Activated T-cell treated with anti-CD3 and anti-CD28 coated beads, Interleukin-2, amount 50 U/mL, for 72 hours (primary cell): ENCODE data around the gene STK32C. TPM values are rescaled to one million over a fixed set of nuclear protein-coding genes. Genes with fewer than 3 reads are reported as not detected.
"Not testable (repeated sequence)": the region's sequence is repeated elsewhere in the genome, so short reads cannot be mapped to it uniquely, and the experiment has no call there.

Experiments
- ATAC-seq, 2 donors: fragments of 150-1000 bp; cut with Tn5 transposase; replicated peaks in 1 of 2; 2 replicates each; pipeline ENCODE4 v1.10.0; 2021; ENCODE audit warnings: moderate library complexity in 2 of 2, mild to moderate bottlenecking in 1 of 2
- DNase-seq, 2 donors: peaks; one replicate each; pipeline ENCODE4 v3.0.0; 2021 to 2022; ENCODE audit warnings: mixed read lengths in 1 of 2
- H3K27ac Mint-ChIP-seq: one replicate; pipeline ENCODE4 v1.8.0; 2022; ENCODE audit warnings: mild to moderate bottlenecking, moderate library complexity, mixed read lengths
- H3K27me3 Mint-ChIP-seq: one replicate; pipeline ENCODE4 v1.8.0; 2022; ENCODE audit warnings: low read depth, mixed read lengths
- H3K36me3 Mint-ChIP-seq, 2 donors: one replicate each; pipeline ENCODE4 v1.8.0; 2022; ENCODE audit warnings: mixed read lengths in 2 of 2, mild to moderate bottlenecking in 1 of 2; ENCODE audit not compliant: insufficient read depth in 2 of 2
- H3K4me1 Mint-ChIP-seq: one replicate; pipeline ENCODE4 v1.8.0; 2022; ENCODE audit warnings: low read depth, mixed read lengths
- H3K4me3 Mint-ChIP-seq, 2 donors: one replicate each; pipeline ENCODE4 v1.8.0; 2022; ENCODE audit warnings: mild to moderate bottlenecking in 2 of 2, mixed read lengths in 2 of 2, moderate library complexity in 2 of 2
- H3K9me3 Mint-ChIP-seq, 2 donors: one replicate each; pipeline ENCODE4 v1.8.0; 2022; ENCODE audit warnings: mixed read lengths in 2 of 2
- total RNA-seq, 2 donors: library from RNA; stranded (reverse); gene quantifications; one replicate each; pipeline ENCODE4 v1.2.3, GENCODE V29; 2022

The STK32C gene
- total RNA-seq, 2 donors from 2014 or later, result 17.2 to 22.7 TPM

DNA sequence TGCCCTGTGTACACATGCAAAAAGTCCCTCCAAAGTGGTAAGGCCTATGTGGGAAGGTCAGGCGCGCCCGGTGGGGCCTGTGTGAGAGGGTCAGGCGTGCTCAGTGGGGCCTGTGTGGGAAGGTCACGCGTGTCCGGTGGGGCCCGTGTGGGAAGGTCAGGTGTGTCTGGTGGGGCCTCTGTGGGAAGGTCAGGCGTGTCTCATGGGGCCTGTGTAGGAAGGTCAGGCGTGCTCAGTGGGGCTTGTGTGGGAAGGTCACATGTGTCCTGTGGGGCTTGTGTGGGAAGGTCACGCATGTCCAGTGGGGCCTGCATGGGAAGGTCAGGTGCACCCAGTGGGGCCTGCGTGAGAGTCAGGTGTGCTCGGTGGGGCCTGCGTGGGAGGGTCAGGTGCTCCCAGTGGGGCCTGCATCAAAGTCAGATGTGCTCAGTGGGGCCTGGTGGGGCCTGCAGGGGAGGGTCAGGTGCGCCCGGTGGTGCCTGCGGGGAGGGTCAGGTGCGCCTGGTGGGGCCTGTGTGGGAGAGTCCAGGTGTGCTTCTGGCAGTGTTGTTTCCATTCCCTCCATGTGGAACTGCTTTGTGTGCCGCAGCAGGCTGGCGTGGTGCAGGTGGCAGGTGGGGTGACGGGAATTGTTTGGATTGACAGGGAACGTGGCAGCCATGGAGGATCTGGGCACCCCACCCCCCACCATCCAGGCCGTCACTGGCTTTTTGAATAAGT is 39.6 kb upstream of the STK32C start:
- Mint-ChIP-seq H3K27me3 (no peaks in the 10 kb centered on the region), H3K9me3 (no peaks in the 10 kb centered on the region), H3K4me3 (no peak overlapping the region), H3K4me1 (no peaks in the 10 kb centered on the region), H3K36me3 (peaks cover 2 to 5% of the 10 kb centered on the region in 2 donors), H3K27ac (no peak overlapping the region)
- ATAC-seq (no peak), DNase-seq (no peak)

DNA sequence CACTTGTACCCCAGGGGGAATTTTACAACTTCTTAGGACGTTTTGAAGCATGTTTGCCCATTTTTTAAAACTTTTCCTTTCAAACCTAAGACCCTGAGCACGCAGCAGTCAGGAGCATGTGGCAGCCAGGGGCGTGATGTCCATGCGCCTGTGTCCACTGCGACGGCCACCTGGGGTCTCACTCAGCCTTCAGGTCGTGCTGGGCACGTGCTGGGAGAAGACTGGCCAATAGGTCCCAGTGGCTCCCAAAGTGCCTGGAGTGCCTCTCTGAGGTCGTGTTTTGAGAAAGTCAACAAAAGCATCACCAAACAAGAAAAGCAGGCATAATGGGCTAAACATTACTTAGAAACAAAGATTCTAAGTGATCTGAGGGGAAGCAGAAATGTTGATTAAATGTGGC is 39.1 kb upstream of the STK32C start:
- DNase-seq (no peak), ATAC-seq (no peak)
- no peaks in the 10 kb centered on the region for H3K4me1 Mint-ChIP-seq
- H3K9me3 Mint-ChIP-seq, result peaks cover 0 to 1% of the 10 kb centered on the region in 2 donors
- H3K27ac Mint-ChIP-seq, result no peak overlapping the region
- H3K27me3 Mint-ChIP-seq, result no peaks in the 10 kb centered on the region
- no peak overlapping the region for H3K4me3 Mint-ChIP-seq
- peaks cover 2 to 9% of the 10 kb centered on the region in 2 donors for H3K36me3 Mint-ChIP-seq

DNA sequence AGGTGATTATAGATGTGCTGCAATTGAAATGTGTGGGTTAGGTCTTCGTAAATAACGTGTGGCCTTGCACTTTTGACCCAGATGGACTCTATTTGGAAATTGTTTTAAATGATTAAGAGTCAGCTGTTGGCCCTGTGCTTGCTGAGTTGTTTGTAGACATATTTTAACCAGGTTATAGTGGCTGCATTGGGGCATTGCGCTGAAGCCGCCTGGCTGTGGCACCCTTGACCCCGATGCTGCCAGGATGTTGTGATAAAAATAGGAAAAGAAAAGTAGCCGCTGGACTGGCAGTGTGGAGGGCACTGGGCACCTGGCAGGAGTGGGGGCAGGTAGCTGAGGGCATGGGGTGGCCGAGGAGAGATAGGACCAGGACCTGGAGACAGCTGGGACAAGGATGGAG is 37.6 kb upstream of the STK32C start:
- H3K27ac Mint-ChIP-seq, result no peak overlapping the region

DNA sequence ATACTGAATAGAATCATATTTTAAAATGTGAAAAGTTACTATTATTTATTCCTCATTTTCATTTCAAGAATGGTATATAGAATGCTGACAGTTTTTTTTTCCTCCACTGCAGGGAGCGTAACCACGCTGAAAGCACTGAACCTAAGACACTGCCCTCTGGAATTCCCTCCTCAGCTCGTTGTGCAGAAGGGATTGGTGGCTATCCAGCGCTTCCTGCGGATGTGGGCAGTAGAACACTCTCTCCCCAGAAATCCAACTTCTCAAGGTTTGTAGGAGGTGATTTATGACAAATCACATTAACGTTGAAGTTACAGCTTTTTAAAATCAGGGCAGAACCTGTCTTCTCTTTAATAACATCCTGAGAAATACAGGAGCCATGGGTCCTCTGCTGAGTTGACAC is 36.6 kb upstream of the STK32C start:
- DNase-seq, result no peak
- peaks cover 2 to 10% of the 10 kb centered on the region in 2 donors for H3K36me3 Mint-ChIP-seq
- H3K27me3 Mint-ChIP-seq, result no peaks in the 10 kb centered on the region
- H3K4me3 Mint-ChIP-seq, result no peak overlapping the region
- H3K4me1 Mint-ChIP-seq, result no peaks in the 10 kb centered on the region
- H3K9me3 Mint-ChIP-seq, result peaks cover 0 to 1% of the 10 kb centered on the region in 2 donors
- no peak for ATAC-seq
- H3K27ac Mint-ChIP-seq, result no peak overlapping the region

More for the DNA sequence above, 37.6 kb upstream of the STK32C start:
- Mint-ChIP-seq H3K9me3 (peaks cover 0 to 1% of the 10 kb centered on the region in 2 donors), H3K4me1 (no peaks in the 10 kb centered on the region), H3K27me3 (no peaks in the 10 kb centered on the region), H3K36me3 (peaks cover 2 to 10% of the 10 kb centered on the region in 2 donors), H3K4me3 (no peak overlapping the region)
- ATAC-seq (no peak), DNase-seq (no peak)

DNA sequence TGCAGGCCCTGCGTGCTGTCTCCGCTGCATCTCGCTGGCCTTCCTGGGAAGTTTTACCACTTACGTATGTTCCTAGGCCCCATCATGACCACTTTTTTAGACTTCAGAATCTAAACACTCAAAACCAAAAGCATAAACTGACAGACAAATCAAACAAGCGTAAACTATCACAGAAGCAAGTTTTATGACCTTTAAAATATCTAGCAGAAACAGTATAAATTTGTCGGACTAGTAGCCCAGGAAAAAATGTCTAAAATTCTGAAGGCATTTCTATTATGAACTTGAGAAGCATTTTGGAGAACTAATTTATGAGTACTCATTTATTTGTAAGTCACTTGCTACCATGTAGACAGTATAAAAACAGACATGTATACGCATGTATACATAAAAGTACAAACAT is 34.8 kb upstream of the STK32C start:
- peaks cover 2 to 10% of the 10 kb centered on the region in 2 donors for H3K36me3 Mint-ChIP-seq
- no peak for ATAC-seq
- no peaks in the 10 kb centered on the region for H3K27me3 Mint-ChIP-seq
- H3K9me3 Mint-ChIP-seq, result peaks cover 0 to 1% of the 10 kb centered on the region in 2 donors
- no peak overlapping the region for H3K27ac Mint-ChIP-seq
- H3K4me3 Mint-ChIP-seq, result no peak overlapping the region
- peaks cover 3% of the 10 kb centered on the region for H3K4me1 Mint-ChIP-seq
- no peak for DNase-seq

DNA sequence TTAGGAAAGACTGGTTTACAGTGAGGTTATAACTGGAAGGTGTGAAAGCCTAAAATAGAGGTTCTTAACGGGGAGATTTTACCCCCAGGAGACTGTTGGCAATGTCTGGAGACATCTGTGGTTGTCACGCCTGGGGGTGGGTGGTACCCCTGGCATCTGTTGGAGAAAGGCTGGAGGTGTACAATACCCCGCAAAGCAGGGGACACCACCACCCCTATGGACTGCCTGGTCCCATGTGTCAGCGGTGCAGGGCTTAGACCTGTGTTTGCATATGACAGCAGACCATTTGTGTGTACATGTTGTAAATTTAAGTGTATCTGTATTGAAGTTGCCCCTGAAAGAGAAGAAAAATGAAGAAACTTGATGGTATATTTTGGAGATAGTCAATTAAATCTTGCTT is 34.0 kb upstream of the STK32C start:
- no peak overlapping the region for H3K27ac Mint-ChIP-seq
- H3K27me3 Mint-ChIP-seq, result no peaks in the 10 kb centered on the region
- DNase-seq, result no peak
- ATAC-seq, result no peak
- peaks cover 0 to 1% of the 10 kb centered on the region in 2 donors for H3K9me3 Mint-ChIP-seq
- peaks cover 2 to 10% of the 10 kb centered on the region in 2 donors for H3K36me3 Mint-ChIP-seq
- no peak overlapping the region for H3K4me3 Mint-ChIP-seq
- peaks cover 11% of the 10 kb centered on the region for H3K4me1 Mint-ChIP-seq

DNA sequence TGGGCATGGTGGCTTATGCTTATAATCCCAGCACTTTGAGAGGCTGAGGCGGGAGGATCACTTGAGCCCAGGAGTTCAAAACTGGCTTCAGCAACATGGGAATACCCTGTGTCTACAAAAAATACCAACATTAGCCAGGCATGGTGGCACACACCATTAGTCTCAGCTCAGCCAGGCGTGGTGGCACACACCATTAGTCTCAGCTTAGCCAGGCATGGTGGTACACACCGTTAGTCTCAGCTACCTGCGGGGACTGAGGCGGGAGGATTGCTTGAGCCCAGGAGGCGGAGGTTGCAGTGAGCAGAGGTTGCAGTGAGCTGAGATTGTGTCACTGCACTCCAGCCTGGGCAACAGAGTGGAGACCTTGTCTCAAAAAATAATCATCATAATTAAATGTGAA is 33.3 kb upstream of the STK32C start:
- Mint-ChIP-seq H3K36me3 (peaks cover 2 to 10% of the 10 kb centered on the region in 2 donors), H3K4me3 (no peak overlapping the region), H3K9me3 (peaks cover 0 to 1% of the 10 kb centered on the region in 2 donors), H3K27me3 (no peaks in the 10 kb centered on the region), H3K27ac (no peak overlapping the region), H3K4me1 (peaks cover 19% of the 10 kb centered on the region)
- DNase-seq, result no peak
- no peak for ATAC-seq

DNA sequence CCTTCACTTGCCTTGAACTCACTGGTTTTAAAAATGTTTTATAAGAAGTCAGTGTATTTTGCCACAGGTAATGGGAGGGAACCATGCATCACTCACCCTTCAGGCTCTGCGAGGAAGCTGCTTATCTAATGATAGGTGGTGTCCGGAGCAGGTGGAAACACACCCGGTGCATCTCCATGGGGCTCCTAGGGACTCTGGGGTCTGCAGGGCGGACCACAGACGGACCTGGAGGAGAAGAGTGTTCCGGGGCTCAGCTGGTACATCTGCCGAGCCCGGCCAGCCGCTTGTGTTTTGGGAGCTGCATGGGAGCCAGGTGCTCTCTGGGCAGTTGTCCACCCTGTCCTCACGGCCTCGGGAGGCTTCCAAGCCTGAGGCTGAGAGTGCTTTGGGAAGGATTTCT is 31.5 kb upstream of the STK32C start:
- ATAC-seq (no peak), DNase-seq (no peak)
- H3K4me3 Mint-ChIP-seq, result no peak overlapping the region
- peaks cover 0 to 1% of the 10 kb centered on the region in 2 donors for H3K9me3 Mint-ChIP-seq
- no peaks in the 10 kb centered on the region for H3K27me3 Mint-ChIP-seq
- peaks cover 2 to 10% of the 10 kb centered on the region in 2 donors for H3K36me3 Mint-ChIP-seq
- no peak overlapping the region for H3K27ac Mint-ChIP-seq
- H3K4me1 Mint-ChIP-seq, result peaks cover 21% of the 10 kb centered on the region

DNA sequence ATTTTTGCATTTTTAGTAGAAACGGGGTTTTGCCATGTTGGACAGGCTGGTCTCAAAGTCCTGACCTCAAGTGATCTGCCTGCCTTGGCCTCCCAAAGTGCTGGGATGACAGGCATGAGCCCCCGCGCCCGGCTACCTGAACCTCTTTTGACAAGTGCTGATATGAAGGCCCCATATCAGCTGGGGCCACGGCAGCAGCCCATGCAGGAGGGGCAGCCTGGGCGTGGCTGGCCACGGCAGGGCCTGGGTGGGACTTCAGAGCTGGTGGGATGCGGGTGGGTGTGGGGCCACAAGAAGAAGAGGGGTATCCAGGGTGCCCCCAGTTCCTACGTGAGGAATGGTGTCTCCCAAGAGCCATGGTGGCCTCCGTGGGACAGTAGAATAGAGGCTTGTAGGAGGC is 31.1 kb upstream of the STK32C start:
- DNase-seq (no peak), ATAC-seq (no peak)
- Mint-ChIP-seq H3K36me3 (peaks cover 2 to 7% of the 10 kb centered on the region in 2 donors), H3K4me3 (no peak overlapping the region), H3K9me3 (peaks cover 0 to 1% of the 10 kb centered on the region in 2 donors), H3K27me3 (no peaks in the 10 kb centered on the region), H3K4me1 (peaks cover 21% of the 10 kb centered on the region), H3K27ac (no peak overlapping the region)

DNA sequence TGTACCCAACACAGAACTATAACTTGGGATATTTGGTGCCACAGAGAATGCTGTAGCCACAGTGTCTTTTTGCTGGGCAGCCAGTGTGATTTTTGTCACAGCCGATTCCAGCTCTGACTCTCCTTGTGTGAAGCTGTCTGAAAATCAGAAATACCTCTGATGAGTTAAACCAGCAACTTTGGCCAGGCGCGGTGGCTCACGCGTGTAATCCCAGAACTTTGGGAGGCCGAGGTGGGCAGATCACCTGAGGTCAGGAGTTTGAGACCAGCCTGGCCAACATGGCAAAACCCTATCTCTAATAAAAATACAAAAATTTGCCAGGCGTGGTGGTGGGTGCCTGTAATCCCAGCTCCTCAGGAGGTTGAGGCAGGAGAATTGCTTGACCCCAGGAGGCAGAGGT is 30.1 kb upstream of the STK32C start:
- Mint-ChIP-seq H3K4me3 (peak overlapping the region; percentile 81 to 89), H3K27ac (peak overlapping the region; percentile 77)

DNA sequence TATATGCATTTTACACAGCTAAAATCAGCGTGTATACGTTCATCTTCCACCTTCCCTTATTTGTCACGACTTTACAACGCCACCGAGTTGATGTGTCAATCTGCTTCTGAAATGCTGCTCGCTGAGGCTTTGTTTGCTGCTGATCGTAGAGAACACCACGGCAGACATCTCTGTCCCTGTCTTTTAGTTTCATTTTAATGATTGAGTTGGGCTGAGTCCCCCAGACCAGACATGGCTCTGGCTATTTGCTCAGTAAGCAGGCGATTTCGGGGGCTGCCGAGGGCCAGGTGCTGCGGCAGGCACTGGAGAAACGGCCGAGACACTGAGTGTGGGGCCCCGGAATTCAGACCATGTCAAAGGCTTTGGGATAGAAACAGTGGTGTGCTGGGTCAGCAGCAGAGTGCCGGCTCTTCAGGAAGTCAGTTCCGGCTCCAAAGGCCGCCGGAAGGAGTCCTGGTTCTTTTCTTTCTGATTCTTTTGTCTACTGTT is 29.2 kb upstream of the STK32C start:
- Mint-ChIP-seq H3K4me3 (peak overlapping the region; percentile 81 to 89), H3K27ac (peak overlapping the region; percentile 87)

More for the DNA sequence above, 30.1 kb upstream of the STK32C start:
- H3K4me1 Mint-ChIP-seq, result peaks cover 30% of the 10 kb centered on the region
- not testable (repeated sequence) for H3K36me3 Mint-ChIP-seq, ATAC-seq, DNase-seq, H3K9me3 Mint-ChIP-seq, H3K27me3 Mint-ChIP-seq

DNA sequence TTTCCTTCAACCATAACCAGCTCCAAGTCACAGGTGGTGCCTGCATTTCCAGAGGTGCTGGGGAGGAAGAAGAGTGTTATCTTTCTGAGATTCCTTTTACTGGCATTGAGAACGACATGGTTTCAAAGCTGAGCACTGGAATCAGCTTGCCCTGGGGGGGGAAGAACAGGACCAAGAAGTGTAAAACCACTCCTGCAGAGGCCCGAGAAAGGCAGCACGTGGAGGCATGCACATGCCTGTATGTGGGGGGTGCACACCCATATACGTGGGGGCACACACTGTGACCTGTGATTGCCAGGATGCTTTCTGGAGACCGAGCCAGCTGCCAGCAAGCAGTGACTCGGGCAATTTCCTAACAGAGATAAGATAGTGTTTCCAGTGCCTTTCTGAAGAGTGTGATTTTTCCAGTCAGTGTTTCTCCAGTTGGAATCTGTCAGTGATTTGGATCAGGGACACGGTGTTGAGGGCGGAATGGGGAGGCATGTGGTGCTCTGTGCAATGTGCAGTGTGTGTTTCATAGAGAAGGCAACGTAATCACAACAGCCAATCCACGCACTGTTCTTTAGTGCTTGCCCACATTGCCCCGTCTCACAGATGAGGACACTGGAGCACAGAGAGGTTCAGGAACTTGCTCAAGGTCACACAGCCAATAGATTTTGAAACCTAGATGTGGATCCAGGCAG is 28.5 kb upstream of the STK32C start:
- Mint-ChIP-seq H3K27me3 (no peaks in the 10 kb centered on the region), H3K27ac (no peak overlapping the region), H3K9me3 (no peaks in the 10 kb centered on the region), H3K36me3 (peaks cover 2 to 5% of the 10 kb centered on the region in 2 donors), H3K4me3 (peak overlapping the region; percentile 52 to 89), H3K4me1 (peaks cover 35% of the 10 kb centered on the region)
- no peak for ATAC-seq
- DNase-seq, result no peak

More for the DNA sequence above, 29.2 kb upstream of the STK32C start:
- Mint-ChIP-seq H3K9me3 (peaks cover 0 to 1% of the 10 kb centered on the region in 2 donors), H3K36me3 (peaks cover under 1 to 2% of the 10 kb centered on the region in 2 donors), H3K27me3 (no peaks in the 10 kb centered on the region), H3K4me1 (peaks cover 35% of the 10 kb centered on the region)
- ATAC-seq (peak in 1 of 2 donors; percentile 18), DNase-seq (peak in 1 of 2 donors; percentile 20)
